HG03280 (cell line): ENCODE data around the gene B3GAT3.
"Not testable (repeated sequence)": the region's sequence is repeated elsewhere in the genome, so short reads cannot be mapped to it uniquely, and the experiment has no call there.

Experiments
- ATAC-seq: cut with Tn5 transposase; IDR thresholded peaks from one replicate; pipeline ENCODE4 v1.9.1; 2021; ENCODE audit warnings: mild to moderate bottlenecking, moderate library complexity; ENCODE audit not compliant: unreplicated experiment

The B3GAT3 gene

DNA sequence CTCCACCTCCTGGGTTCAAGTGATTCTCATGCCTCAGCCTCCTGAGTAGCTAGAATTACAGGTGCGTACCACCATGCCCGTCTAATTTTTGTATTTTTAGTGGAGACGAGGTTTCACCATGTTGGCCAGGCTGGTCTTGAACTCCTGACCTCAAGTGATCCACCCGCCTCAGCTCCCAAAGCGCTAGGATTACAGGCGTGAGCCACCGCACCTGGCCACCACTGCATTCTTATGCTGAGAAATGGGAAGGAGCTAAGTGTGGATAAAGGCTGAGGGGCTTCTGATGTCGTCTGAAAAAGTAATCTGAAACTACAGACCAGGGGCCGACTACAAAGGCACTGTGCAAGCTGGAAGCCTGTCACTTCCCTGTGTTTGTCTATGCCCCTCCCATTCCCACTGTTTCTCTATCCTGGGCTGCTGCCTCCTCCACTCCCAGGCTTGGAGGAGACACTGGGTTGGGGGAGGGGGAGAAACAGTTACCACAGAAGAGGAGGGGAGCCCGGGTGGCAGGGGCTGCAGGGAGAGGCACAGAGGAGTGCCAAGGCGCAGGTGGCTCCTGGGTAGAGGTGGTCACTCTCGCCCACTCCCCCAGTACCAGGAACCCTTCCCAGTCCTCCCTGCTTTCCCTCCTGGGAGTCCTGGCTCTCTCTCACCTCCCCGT, 17.2 kb downstream of the B3GAT3 start:
- ATAC-seq = no peak

- no peak for ATAC-seq
Measured at GRCh38 chr11:62603776-62604299, 17.9 kb downstream of the B3GAT3 start.

DNA sequence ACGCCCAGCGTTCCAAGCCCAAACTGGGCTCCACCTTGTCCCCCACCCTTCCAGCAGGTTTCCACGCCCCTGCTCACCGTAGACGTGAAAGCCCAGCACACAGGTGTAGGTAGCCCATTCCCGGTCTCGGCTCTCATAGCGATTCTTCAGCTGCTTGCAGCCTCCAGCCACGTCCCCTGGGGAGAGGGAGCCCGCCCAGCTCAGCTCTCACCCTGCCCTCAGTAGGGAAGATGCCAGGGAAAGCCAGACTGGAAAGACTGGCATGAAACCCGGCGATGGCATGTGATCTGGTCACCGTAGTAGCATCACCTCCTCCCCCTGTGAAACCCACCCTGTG, 18.7 kb downstream of the B3GAT3 start:
- no peak for ATAC-seq

- ATAC-seq = no peak
Measured at GRCh38 chr11:62602141-62603071, 19.4 kb downstream of the B3GAT3 start.

- peak; percentile 79 for ATAC-seq
Measured at GRCh38 chr11:62601372-62602140, 20.2 kb downstream of the B3GAT3 start, which contains the start of gene MTA2. TSS of gene MTA2 (minus strand) at chr11:62601865. CDS start at chr11:62601450, 415 bp downstream.

DNA sequence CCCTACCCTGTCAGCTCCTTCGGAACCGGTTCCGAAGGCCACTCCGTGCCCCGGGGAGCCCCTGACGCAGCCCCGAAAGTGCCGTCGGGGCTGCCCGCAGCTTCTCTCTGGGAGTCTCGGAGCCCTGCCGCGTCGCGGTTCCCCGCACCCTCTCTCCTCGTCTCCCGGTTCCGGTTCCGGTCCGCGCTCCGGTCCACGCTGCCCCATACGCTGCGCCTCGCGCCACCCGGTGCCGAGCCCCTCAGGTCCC, 20.7 kb downstream of the B3GAT3 start:
- ATAC-seq = no peak

DNA sequence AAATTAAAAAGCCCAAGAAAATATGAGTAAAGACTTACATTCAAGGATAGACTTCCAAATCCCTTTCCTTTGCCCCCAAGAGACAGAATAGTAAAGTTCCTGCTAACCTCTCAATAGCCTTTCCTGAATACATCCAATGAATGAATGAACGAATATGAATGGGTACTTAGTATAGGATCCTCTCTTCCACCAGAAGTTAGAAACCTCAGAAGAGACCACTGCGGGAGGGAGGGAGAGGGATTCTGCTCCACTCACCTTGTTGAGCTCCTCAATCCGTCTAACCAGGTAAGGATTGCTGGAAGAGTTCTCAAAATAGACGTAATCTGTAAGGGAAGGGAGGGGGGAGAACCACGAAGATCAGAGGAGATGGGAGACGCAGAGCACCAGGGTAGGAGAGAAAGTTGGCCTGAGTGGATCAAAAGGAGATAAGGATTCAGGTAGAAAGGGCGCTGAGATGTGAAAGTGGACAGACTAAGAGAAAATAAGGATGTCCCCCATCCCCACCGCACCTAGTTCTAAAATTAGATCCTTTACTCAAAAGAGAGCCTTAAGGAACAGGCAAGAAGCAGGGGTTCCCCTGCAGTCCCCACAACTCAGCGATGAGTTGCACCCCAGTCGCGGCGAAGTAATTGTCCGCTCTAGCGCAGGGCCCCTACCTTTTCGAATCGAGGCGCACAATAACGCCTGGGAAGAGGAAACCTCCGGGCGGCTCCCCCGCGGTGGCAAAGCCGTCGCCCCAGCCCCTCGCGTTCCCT, 21.2 kb downstream of the B3GAT3 start:
- ATAC-seq = no peak

DNA sequence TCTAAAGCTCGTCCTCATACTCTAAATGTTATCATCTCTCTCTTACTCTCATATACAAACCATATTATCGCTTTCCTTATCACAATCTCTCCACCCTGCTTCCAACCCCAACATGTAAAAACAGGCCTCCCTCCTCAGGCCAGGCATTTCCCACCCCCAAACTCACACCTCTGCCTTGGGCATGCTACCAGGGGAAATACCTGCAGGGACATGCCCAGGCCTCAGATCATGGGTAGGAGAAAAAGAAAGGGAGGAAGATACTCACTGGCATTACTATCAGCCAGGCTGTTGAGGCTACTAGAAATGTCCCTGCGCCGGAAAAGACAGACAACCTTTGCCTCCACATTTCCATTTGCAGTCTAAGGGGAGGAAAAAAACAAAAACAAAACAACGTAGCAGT, 21.9 kb downstream of the B3GAT3 start:
- ATAC-seq = no peak

- ATAC-seq = peak; percentile 48
Measured at GRCh38 chr11:62599069-62599696, 22.6 kb downstream of the B3GAT3 start.

GRCh38 chr11:62595124-62595523, 26.7 kb downstream of the B3GAT3 start:
- no peak for ATAC-seq

DNA sequence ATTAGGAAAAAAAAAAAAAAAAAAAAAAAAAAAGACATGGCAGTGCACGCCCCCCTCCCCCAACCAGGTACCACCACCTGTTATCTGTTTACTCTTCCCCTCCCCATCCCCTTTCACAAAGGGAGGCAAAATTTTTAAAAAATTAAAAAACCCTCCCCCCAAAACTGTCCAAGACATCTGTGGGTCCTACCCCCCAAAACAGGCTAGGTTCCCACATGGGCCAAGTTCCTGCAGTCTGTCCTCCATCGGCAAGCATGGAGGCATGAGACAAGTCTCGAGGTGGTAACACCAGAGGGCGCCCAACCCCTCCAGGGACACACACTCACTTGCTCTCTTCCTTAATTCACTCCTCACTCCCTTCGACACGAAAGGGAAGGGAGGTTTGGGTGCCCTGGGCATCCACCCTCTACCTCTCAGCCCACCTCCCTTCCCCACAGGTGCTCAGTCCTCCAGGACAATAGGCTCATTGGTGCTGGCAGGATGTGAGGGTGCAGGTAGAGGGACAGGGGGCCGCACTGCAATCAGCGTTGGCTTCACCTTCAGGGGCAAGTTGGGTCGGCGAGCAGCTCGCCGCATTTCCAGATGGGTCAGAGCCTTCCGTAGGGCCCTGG, 28.2 kb downstream of the B3GAT3 start:
- ATAC-seq = no peak

- ATAC-seq = no peak
Measured at GRCh38 chr11:62592989-62593421, 28.8 kb downstream of the B3GAT3 start.

DNA sequence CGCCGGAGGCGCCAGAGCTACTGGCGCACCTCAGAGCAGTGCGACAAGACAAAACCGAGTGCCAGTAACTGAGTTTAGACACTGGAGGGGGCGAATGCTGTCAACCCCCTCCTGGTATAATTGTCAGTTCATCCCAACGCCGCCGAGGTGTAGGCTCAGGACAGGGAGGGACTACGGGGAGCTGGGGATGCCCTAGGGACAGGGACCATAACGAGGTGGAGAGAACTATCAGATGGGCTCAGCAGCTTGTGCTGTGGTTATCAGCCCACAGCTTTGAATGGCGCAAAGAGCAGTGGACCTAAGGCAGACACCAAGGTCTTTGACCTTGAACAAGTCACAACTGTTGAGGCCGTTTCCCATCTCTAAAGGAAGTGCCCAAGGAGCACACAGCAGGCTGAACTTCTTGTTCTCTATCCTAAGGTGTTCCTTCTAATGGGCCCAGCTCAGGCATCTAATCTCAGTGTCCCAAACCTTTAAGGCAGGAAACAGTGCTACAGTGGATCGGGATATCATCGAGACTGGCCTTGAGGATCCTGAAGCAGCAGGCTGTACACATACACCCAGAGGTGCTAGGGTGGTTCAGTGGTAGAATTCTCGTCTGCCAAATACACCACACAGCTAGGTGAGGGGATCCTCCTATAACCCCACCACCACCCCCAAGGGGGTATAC, 29.5 kb downstream of the B3GAT3 start:
- ATAC-seq = no peak

DNA sequence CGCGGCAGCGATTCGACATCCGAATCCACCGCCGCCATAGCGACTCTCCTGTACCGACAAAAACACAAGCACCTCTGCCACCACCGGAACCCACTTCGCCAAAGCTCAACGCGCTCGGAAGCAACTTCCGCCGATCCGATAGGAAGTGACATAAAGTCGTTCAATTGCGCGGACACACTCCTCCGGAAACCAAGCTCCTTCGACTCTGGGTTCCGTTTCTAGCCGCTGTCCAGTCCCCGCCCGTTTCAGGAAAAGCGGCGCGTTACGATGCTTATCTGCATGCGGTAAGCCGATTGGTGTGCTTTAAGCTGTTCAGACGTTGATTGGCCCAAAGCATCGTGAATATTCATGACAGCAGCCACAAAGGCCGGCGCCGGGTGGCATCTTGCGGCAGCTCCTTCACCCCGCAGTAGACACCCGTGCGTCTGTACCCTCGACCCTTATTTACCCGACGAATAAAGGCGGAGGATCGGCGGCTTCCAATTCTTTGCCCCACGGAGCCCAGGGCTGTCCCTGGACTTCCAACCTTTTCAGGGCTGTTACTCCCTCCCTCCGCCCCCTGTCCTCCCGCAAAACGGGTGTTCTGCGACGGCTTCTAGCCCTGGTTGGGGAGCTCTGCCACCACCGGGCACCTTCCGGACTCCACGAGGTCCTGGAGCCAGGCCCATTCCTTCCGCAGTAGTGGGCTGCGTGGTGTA, 30.2 kb downstream of the B3GAT3 start, which contains the start of gene TUT1:
Gene TUT1 (minus strand): TSS at position 76 of the 698 bp plus-strand sequence. CDS start 38 bp downstream, at position 38.
- ATAC-seq = peak; percentile 91

DNA sequence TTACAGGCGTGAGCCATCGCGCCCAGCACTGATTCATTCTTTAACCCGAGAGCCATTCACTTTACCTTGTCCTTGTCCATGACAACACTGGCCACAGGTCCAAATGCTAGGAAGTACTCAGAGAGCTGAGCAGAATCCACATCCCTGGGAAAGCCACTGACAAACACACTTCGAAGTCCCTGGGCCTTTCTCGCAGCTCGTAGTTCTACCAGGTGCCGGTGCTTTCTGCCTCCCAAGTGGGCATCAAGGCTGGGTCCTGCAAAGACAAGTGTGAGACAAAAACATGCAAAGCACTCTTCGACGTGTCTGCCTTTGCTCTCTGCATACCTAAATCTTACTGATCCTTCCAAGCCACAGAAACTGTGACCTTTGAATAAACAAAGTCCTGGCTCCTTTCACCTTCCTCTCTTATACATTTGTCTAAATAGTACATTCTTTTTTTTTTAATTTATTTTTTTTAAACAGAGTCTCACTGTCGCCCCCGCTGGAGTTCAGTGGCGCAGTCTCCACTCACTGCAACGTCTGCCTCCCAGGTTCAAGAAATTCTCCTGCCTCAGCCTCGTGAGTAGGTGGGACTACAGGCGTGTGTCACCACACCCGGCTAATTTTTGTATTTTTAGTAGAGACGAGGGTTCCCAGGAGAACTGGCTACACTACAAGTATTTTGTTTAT, 32.7 kb downstream of the B3GAT3 start:
- ATAC-seq = no peak

DNA sequence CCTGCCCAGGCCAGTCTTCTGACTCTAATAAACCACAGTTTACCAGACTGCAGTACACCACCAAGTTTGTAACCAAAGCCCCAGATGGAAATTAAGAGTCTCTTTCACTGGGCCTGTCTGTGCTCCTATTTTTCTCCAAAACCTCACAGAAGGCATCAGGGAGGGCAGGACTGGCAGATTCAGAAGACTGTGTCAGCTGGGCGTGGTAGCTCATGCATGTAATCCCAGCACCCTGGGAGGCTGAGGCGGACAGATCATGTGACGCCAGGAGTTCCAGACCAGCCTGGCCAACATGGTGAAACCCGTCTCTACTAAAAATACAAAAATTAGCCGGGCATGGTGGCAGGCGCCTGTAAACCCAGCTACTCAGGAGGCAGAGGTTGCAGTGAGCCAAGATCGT, 36.4 kb downstream of the B3GAT3 start:
- ATAC-seq = not testable (repeated sequence)

GRCh38 chr11:62581735-62582134, 40.1 kb downstream of the B3GAT3 start:
- not testable (repeated sequence) for ATAC-seq
